GM21786 (cell line): ENCODE data around the gene AP3D1.
"Not testable (repeated sequence)": the region's sequence is repeated elsewhere in the genome, so short reads cannot be mapped to it uniquely, and the experiment has no call there.

Experiments used
- ATAC-seq: cut with Tn5 transposase; IDR thresholded peaks from one replicate; pipeline ENCODE4 v1.9.1; 2021; ENCODE audit not compliant: unreplicated experiment

AP3D1 gene

DNA sequence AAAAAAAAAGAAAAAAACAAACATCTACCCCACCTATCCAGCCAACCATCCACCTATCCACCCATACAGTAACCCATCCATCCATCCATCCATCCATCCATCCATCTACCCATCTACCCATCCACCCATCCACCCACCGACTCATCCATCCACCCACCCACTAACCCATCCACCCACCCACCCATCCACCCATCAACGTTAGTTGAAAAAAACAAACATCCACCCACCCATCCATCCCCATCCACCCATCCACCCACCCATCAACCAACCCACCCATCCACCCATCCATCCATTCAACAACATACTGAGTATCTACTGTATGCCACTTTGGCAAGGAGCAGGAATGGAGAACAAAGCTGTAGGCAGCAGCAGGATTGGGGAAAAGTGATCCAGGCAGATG, 6.1 kb upstream of the AP3D1 start:
- no peak for ATAC-seq

DNA sequence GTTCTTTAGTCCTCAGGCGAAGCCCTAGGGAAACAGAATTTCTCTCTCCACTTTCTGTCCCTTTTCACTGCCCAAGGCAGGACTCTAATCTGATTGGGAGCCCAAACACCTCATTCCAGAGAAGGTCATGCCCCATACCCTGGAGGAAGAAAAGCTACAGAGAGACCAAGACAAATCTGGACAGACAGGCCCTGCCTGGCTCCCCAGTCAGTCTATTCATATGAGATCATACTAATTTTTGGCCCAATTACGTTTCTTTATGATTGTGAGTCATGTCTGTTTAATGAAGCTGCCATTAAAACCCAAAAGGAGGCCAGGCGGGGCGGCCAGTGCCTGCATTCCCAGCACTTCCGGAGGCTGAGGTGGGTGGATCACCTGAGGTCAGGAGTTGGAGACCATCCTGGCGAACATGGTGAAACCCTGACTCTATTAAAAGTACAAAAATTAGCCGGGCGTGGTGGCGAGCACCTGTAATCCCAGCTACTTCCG, 3.3 kb upstream of the AP3D1 start:
- no peak for ATAC-seq

DNA sequence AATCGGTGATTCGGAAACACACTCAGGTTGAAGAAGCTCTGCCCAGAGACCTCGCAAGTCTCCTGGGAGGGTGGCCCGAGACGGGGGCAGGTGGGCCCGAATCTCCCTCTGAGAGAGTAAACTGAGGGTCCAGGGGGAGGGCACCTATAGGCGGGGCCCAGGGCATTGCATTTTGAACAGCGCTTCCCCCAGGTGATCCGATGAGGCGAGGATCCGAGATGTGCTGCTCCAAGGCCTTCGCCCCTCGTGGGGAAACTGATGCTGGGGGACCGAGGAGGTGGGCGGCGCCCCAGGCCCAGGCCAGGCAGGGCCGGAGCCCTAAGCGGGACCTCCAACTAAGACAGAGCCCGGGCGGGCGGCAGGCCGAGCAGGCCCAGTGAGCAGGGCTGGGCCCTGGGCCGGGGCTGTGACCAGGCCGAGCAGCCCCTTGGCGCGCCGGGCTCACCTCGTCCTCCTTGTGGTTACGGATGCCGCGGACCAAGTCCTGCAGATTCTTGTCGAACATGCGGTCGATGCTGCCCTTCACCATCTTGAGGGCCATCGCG, 500 bp downstream of the AP3D1 start:
- ATAC-seq, result no peak

DNA sequence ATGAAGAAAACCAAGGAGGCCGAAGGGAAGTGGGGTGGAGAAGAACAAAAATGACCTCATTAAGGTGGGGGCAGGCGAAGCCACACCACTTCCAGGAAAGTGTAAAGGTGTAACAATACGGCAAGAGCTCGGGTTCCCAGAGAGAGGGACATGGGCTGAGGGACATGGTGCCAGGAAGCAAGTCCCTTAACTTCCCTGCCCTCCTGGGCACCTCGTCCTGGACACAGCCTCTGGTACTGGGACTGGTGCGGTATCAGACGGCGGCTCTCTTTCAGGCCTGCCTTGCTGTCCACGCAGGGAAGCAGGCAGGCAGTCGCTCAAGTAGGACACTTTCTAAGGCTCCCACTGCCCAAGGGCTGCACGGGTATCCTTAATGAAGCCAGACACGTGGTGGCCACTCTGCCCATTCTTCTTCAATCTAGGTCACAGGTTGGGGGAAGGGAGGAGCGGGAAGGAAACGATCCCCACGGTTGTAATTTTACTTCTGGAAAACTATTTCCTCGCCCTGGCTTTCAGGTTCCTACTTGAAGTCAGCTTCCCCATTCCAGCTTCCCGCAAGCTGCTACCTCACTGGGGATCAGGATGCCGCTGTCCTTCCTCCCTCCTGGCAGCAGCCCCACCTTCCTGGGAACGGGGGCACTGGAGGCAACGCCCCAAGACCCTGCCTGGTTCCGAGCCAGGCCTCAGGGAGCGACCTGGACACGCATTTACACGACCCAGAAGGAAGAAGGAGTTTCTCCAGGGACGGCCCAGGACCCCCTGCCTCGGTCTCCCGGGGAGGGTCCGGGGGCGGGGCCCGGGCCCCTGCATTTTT, 1.2 kb downstream of the AP3D1 start:
- ATAC-seq, result no peak

GRCh38 chr19:2148482-2149135, 2.8 kb downstream of the AP3D1 start:
- no peak for ATAC-seq

DNA sequence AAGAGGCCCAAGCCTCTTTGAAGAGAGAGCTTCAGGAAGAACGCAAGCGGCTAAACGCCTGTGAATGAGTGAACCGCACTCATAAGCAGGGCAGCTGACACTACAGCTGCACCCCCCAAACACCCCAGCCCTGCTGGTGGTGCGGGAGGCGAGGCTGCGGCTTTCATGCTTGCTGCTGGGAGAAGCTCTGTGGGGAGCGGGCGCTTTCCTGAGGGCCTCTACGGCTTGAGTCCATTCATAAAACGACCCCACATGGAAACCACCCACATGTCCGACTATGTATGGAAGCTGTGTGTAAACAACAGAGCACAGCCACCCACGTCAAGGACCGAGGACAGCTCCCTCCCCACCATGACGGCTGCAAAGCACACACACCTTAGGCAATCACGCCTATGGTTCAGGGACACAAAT, 5.5 kb downstream of the AP3D1 start:
- no peak for ATAC-seq

DNA sequence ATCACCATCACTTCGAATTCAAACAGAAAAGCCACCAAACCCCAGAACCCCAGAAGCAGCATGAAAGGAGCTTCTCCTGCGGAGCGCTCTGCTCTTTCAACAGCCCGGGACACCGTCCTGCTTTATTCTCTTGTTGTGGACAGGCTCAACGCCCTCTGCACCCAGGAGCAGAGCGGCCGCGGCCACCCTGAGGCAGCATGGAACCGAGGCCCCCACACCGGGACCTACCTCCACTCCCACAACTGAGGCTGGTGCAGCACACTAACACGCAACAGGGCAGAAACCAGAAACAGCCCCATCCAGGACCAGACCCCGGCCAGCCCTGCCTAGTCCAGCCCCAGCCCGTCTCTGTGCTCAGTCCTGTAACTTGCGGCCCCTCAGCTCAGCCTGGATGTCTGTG, 7.2 kb downstream of the AP3D1 start:
- ATAC-seq, result no peak

DNA sequence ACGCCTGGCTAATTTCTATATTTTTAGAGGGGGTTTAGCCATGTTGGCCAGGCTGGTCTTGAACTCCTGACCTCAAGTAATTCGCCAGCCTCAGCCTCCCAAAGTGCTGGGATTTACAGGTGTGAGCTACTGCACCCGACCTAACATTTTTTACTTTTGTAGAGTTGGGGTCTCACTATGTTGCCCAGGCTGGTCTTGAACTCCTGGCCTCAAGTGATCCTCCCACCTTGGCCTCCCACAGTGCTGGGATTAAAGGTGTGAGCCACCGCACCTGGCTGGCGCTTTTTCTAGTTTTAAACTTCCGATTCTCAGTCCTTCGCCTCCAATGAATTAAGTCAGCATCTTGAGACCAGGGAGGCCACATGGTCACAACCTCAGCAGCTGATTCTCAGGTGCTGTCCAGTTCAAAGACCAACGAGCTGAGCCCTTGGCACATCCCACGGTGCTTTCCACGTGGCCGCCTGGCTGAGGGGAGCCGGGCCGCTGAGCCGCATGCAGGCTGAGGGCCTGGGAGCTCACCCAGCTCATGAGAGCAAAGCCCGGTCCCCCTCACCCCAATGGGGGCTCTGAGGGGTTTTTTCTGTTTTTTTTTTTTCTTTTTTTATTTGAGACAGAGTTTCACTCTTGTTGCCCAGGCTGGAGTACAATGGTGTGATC, 9.1 kb downstream of the AP3D1 start:
- no peak for ATAC-seq

- ATAC-seq, result no peak
Observed at GRCh38 chr19:2140138-2140569, 11.2 kb downstream of the AP3D1 start.

GRCh38 chr19:2139385-2140137, 11.8 kb downstream of the AP3D1 start:
- ATAC-seq, result no peak

GRCh38 chr19:2138061-2138728, 13.2 kb downstream of the AP3D1 start:
- no peak for ATAC-seq

- ATAC-seq, result no peak
Observed at GRCh38 chr19:2136796-2137195, 14.6 kb downstream of the AP3D1 start.

DNA sequence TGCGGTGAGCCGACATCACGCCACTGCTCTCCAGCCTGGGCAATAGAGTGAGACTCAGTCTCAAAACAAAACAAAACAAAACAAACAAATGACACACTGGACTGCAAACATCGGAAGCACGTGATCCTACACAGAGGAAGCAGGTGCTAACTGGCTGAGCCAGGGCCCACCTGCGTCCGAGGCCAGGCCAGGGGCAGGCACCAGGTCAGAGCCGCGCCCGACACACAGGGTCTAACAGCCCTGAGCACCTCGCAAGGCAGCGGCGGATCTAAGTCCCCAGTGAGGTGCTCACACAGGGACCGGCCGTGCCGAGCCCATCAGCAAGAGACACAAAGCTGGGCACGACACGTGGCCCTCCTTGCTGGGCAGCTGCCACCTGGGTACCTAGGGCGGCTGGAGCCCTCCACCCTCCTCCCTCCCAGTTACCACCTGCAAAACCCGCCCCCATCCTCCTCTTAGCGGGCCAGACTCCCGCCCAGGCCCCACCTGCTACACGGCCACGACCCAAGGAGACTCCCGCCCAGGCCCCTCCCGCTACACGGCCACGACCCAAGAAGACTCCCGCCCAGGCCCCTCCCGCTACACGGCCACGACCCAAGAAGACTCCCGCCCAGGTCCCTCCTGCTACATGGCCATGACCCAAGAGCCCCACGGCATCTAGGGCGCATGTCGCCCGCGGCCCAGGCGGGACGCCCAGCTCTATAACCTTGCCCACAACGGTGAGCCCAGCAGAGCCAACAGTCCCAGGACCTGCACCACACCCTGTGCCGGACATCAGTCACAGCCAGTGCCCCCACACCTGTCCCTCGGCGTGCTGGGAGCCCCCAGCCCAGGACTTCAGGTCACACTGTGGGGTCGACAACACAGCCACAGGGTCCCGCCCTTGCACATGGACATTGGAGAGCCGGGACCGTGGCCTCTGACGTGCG, 15.6 kb downstream of the AP3D1 start:
- no peak for ATAC-seq

DNA sequence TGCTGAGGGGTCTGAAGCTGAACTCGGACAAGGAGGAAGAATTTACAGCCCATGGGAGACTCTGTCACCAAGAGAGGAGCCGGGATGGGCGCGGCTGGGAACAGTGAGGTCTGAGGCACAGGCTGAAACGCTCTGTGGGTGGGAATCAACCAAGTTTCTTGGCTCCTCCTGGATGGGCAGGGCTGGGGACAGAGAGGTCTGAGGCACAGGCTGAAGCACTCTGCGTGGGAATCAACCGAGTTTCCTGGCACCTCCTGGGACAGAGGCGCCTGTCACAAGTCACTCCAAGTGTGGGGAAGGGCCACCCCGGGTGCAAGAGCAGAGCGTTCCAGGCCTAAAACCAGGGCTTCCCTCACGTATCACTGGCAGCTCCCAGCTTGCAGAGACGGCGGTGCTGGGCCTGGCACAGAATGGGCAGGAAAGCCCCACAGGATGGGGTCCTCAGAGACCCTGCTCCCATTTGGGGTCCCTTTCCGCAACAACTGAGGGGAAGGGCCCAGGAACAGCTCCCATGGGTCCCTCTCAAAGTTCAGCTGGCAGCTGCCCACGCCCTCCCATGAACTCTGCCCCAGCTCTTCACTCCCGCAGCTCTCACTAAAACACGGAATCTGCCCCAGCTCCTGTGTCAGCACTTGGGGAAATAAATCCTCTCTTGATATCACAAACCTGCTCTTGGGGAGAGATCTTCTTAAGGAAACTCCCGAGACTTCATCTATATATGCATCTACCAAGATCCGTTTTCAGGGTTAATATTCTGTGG, 18.5 kb downstream of the AP3D1 start:
- ATAC-seq, result no peak

DNA sequence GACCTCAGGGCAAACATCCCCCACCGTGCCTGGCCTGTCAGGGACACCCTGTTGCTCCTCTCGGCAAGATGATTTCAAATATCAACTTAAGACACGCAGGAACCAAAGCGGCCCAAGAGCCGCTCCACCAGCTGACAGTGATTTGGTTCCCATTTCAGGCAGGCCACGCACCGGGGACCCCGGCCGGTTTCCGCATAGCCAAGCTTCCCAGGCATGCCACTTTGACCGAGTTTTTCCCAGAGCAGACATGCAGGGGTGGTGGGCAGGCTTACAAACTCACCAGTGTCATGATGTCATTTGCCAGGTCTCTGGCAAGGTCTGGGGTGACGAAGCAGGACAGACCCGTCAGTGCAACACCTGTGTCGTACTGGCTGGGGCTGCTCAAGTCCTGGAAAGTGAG, 19.2 kb downstream of the AP3D1 start:
- no peak for ATAC-seq

GRCh38 chr19:2131012-2131975, 20.1 kb downstream of the AP3D1 start:
- not testable (repeated sequence) for ATAC-seq
